ENCODE results near the gene CNTNAP2.

GRCh38 chr7:147068842-147069241, 952.2 kb downstream of the CNTNAP2 start:
- TF ChIP-seq YY1 (IDR thresholded peaks at IDR 0.05; ENCODE audit: insufficient read depth, insufficient read length) (no peak), SUZ12 (IDR thresholded peaks at IDR 0.05; ENCODE audit: extremely low read depth, insufficient read depth, insufficient read length) (no peak), ZNF274 (IDR thresholded peaks at IDR 0.05; ENCODE audit: low read depth, low read length) (no peak)
